ENCODE measurements around the gene UNC79.
A peak's percentile ranks its signal among the peaks of the same experiment; 100 is the strongest.

The UNC79 gene

DNA sequence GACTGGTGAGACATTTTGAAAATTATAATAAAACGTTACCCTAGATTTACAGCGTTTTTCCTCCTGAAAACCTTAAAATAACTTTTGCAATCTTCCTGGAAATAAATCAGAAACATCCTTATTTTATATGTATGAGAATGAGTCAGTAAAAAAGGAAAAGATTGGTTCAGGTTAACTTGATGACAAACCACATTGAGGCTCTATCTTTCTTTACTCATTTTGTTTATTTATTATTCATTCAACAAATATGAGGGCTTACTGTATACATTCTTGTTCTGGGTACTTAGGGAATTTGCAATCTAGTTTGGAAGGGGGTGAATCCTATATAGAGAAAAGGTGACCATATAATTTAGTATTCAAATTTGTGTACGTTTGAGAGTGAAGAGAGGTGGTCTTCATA lies 156.6 kb downstream of the UNC79 start:
- no peak for TF ChIP-seq CTCF (conservative IDR thresholded peaks at IDR 0.05)
- H3K27ac ChIP-seq, result no peak overlapping the region

DNA sequence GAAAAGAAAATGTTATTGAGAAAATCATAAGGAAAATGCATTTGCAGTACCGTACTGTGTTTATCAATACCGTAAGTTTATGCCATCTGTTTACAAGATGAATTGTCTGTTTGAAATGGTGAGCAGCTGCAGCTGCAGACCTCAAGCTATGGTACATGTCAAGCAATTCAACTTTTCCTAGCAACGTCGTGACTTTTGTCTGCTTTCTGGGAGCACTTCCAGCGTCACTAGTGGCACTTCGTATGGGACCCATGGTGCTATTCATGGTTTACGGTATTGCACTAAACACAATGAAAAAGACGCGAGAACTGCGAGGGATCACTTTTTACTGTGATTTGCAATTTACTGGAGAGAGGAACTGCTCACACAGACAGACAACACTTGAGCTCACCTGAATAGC lies 160.8 kb downstream of the UNC79 start:
- H3K27ac ChIP-seq, result no peak overlapping the region
- no peak for TF ChIP-seq CTCF (conservative IDR thresholded peaks at IDR 0.05)

- no peak overlapping the region for H3K27ac ChIP-seq
- TF ChIP-seq CTCF (conservative IDR thresholded peaks at IDR 0.05), result no peak
Observed at GRCh38 chr14:93592786-93593185, 162.0 kb downstream of the UNC79 start.

DNA sequence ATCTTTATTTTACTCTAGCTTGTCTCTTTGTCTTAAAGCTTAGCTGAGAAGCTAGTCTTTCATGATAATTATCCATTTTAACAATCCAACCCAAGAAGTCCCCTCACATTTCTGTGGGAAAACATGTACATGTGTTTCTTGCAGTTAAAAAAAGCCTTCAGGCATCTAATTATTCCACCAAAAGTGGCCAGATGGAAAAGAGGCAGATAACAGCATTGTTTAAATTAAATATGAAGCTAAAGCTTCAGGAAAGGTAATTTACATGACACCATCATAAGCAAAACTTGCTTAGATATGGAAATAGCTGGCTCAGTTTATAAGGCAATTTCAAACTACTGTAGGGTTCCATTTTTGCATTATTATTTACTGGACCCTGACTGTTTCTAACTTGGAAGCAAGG lies 175.4 kb downstream of the UNC79 start:
- no peak overlapping the region for H3K27ac ChIP-seq
- TF ChIP-seq CTCF (conservative IDR thresholded peaks at IDR 0.05), result no peak

DNA sequence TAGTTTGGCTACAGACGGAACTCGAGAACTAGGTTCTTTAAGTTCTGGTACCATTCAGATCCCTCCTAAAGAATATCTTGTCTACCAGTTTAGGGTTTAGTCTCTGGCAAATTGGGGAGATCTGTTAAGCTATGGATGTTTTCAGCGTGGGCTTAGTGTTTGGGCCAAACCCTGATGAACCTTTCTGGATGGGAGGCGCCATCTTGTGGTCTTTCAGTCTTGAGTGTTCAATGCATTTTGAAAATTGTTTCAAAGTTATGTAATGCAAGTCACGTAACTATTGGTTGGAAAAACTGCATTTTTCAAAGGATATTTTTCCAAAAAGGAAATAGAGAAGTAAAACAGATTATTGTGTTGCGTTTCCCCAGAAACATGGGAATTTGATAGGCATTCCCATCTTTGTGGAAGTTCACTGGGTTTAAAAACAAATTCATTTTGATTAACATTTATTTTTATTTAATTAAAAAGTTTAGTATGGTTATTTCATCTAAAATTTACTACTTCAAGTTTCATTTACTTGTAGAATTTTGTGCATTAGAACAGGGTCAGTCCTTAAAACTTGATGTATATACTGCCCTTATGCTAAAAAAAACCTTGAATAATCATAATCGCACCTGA lies 188.5 kb downstream of the UNC79 start:
- TF ChIP-seq CTCF (conservative IDR thresholded peaks at IDR 0.05), result peak; percentile 79
- H3K27ac ChIP-seq, result no peak overlapping the region

DNA sequence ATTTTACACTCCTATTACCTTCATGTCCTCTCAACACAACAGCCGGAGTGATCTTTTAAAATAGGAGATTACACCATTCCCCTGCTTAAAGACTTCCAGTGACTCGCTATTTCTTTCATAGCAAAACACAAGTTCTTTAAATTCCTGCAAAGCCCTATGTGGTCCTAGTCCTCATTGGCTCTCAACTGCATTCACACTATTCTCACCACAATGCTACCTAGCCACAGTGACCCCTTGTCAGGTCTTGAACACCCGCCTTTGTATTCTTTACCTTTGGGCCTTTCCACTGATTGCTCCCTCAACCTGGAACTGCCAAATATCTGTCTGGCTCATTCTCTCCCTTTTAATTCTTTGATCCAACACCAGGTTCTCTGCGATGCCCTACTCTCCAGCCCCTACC lies 197.3 kb downstream of the UNC79 start:
- no peak for TF ChIP-seq CTCF (conservative IDR thresholded peaks at IDR 0.05)
- no peak overlapping the region for H3K27ac ChIP-seq

GRCh38 chr14:93629643-93630042 lies 198.9 kb downstream of the UNC79 start:
- no peak overlapping the region for H3K27ac ChIP-seq
- TF ChIP-seq CTCF (conservative IDR thresholded peaks at IDR 0.05), result no peak

Data from VCaP (cell line).